ENCODE results near the gene ZNF566.

- TF ChIP-seq CTCF (IDR thresholded peaks at IDR 0.05) (no peak), POLR2AphosphoS5 (IDR thresholded peaks at IDR 0.05) (no peak)
These were observed 87.9 kb downstream of the ZNF566 start for GRCh38 chr19:36401475-36401874.
